Motor neuron (in vitro differentiated cells): ENCODE results near the gene ATF1. TPM values are rescaled to one million over a fixed set of nuclear protein-coding genes. Genes with fewer than 3 reads are reported as not detected.
A peak's percentile ranks its signal among the peaks of the same experiment; 100 is the strongest.
"Not testable (repeated sequence)": the region's sequence is repeated elsewhere in the genome, so short reads cannot be mapped to it uniquely, and the experiment has no call there.

Experiments used
- ATAC-seq, 8 experiments: fragments of 200-7000 bp; cut with Tn5 transposase; replicated peaks in 6 of 8; 2 replicates each; pipeline ENCODE4 v1.8.0; 2021; ENCODE audit warnings: mild to moderate bottlenecking in 8 of 8, moderate library complexity in 8 of 8
- H3K27ac ChIP-seq, 2 donors: fragments of 250-450 bp; sonication (Bioruptor Pico); 2 replicates each; pipeline ENCODE4 v1.9.0; 2021; ENCODE audit warnings: antibody characterized with exemption in 2 of 2, mild to moderate bottlenecking in 2 of 2, moderate library complexity in 1 of 2
- H3K4me1 ChIP-seq, 2 donors: fragments of 250-450 bp; sonication (Bioruptor Pico); replicated peaks in 1 of 2; 2 replicates each; pipeline ENCODE4 v1.6.1; 2021; ENCODE audit warnings: antibody characterized with exemption in 2 of 2, mild to moderate bottlenecking in 2 of 2, moderate library complexity in 1 of 2
- H3K4me3 ChIP-seq, 5 donors: fragments of 250-450 bp; sonication (Bioruptor Pico); 2 replicates each; pipeline ENCODE4 v1.9.0; 2021; ENCODE audit warnings: antibody characterized with exemption in 5 of 5, mild to moderate bottlenecking in 5 of 5, moderate library complexity in 4 of 5
- WGBS, 10 experiments: fragments of 450-650 bp; shearing (Covaris generic); methylation state at CpG; one replicate each; pipeline ENCODE4 v1.0.0; 2022; 5-methylcytosine and 5-hydroxymethylcytosine counted together
- in situ Hi-C, 9 experiments: fragments of 400-800 bp; cut with MboI; loops; one replicate each; pipeline ENCODE4 v1.15.0; 2021; ENCODE audit warnings: low sequenced_read_pairs in 9 of 9, low pct_unique_long_range_greater_than_20kb in 2 of 9; ENCODE audit not compliant: unreplicated experiment in 9 of 9
- total RNA-seq, 8 experiments: library from RNA; unstranded; fragments of 300-600 nt; gene quantifications; 2 replicates each; pipeline versions ENCODE4 v1.2.3 to v1.2.4, GENCODE V29; 2022

ATF1 gene
- total RNA-seq, 8 experiments from 2014 or later, result 8.4 to 24.3 (median 15.0) TPM

DNA sequence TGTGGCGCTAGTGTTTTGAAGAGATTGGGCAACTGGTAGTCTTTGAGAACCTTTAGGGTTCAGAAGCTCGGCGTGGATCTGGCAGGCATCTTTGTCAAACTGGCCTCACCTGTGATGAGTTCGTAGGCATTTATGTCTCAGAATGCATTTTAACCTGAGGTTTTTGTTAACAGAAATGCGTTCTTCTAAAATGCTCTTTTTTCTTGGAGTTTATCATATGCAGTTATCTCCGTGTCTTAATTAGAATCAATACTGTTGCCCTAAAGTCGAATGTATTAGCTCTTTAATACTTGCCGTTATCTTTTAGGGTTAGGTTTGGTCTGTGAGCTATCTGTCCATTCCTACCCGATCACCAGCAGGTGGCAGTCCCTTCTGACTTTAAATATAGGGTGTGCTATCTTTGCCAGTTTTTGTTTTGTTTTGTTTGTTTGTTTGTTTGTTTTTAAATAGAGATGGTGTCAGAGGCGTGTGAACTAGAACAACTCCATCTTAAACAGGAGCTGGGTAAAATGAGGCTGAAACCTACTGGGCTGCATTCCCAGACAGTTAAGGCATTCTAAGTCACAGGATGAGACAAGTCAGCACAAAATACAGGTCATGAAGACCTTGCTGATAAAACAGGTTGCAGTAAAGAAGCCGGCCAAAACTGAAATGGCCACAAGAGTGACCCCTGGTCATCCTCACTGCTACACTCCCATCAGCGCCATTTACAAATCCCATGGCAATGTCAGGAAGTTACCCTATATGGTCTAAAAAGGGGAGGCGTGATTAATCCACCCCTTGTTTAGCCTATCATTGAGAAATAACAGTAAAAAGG lies 1.4 kb downstream of the ATF1 start:
- H3K27ac ChIP-seq, result peak overlapping the region; percentile 99
- H3K4me1 ChIP-seq, result peaks cover 9 to 14% of the 10 kb centered on the region in 2 donors
- peak overlapping the region; percentile 75 to 96 (median 95) for H3K4me3 ChIP-seq
- ATAC-seq, result peak in 2 of 8 experiments; percentile 10 to 16
- in situ Hi-C loops, result loop anchor here in 1 of 9 experiments (25.0 kb wide), 1 partner anchor 222 kb away; no protein-coding TSS in a partner anchor
- 0 to 43% (median 9%) methylated on average over 2 to 11 of the region's 13 CpGs for WGBS, 10 experiments

DNA sequence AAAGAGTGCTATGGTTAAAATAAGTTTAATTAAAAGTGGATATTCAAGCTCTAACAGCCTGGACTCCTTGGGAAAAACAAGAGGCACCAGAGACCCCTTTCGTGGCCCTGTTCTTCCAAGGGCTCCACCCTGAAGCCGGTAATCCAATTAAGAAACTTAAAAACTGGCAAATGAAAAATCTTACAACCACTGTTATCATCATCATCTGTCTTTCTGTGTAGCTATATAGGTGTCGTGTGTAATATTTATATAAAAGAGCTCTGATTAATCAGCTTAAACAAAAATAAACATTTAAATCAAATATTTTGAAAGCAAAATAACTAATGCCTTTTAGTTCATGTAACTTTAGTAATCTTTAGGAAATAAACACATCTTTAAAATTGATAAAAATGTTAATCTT lies 4.5 kb downstream of the ATF1 start:
- in situ Hi-C loops, result loop anchor here in 1 of 9 experiments (25.0 kb wide), 1 partner anchor 219 kb away; no protein-coding TSS in a partner anchor
- H3K4me3 ChIP-seq, result no peak overlapping the region
- ATAC-seq, result no peak
- peaks cover 8 to 9% of the 10 kb centered on the region in 2 donors for H3K4me1 ChIP-seq
- WGBS, 10 experiments, result 50 to 100% (median 86%) methylated on average over 1 to 3 of the region's 3 CpGs; no CpG with 5 or more reads in 1 of the 10 experiments
- H3K27ac ChIP-seq, result no peak overlapping the region

DNA sequence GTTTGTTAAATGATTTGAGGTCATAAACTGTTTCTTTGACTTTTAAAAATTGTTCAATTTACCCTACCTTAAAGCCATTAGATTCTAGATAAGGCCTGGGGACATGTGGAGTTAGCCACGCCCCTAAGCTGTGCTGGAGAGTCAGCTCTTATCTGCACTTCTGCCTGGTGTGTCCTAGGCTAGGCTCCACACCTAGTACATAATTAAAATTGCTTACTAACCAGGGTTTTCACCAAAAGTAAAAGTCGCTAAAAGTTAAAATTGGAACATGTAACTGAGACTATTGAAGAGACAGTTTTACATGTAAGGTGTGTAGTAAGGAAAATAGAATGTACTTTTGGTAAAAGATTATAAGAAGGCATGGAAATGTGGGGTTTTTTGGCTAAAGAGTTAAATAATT lies 4.9 kb downstream of the ATF1 start:
- H3K4me1 ChIP-seq, H3K27ac ChIP-seq, ATAC-seq, H3K4me3 ChIP-seq: not testable (repeated sequence)
- in situ Hi-C loops, result loop anchor here in 1 of 9 experiments (25.0 kb wide), 1 partner anchor 218 kb away; no protein-coding TSS in a partner anchor
- 50 to 100% (median 100%) methylated on average over 1 to 2 of the region's 2 CpGs; no CpG with 5 or more reads in 5 of the 10 experiments for WGBS, 10 experiments

DNA sequence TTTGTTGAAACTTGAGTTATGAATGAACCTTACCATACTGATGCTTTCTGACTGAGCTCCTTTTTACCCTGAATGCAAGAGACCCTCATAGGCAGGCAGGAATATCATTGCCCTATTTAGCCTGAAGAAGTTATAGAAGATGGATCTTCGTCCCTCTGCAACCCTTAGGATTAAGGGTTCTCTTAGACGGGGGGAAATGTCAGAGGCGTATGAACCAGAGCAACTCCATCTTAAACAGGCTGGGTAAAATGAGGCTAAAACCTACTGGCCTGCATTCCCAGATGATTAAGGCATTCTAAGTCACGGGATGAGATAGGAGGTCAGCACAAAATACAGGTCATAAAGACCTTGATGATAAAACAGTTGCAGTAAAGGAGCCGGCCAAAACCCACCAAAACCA lies 7.5 kb downstream of the ATF1 start:
- Histone ChIP-seq H3K27ac (no peak overlapping the region), H3K4me1 (no peaks in the 10 kb centered on the region), H3K4me3 (no peak overlapping the region)
- 83 to 100% (median 98%) methylated on average over 1 to 4 of the region's 5 CpGs; no CpG with 5 or more reads in 3 of the 10 experiments for WGBS, 10 experiments
- ATAC-seq, result no peak
- in situ Hi-C loops, result loop anchor here in 1 of 9 experiments (25.0 kb wide), 1 partner anchor 216 kb away; no protein-coding TSS in a partner anchor

DNA sequence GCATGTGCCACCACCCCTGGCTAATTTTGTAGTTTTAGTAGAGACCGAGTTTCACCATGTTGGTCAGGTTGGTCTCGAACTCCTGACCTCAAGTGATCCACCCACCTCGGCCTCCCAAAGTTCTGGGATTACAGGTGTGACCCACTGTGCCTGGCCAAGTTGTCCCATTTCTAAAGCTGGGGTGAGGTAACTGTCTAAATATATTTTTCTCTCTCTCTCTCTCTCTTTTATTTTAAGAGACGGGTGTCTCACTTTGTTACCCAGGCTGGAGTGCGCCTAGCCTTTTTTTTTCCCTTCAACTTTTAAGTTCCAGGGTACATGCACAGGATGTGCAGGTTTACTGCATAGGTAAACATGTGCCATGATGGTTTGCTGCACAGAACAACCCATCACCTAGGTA lies 8.6 kb downstream of the ATF1 start:
- no peak for ATAC-seq
- no peak overlapping the region for H3K27ac ChIP-seq
- H3K4me1 ChIP-seq, result no peaks in the 10 kb centered on the region
- in situ Hi-C loops, result loop anchor here in 1 of 9 experiments (25.0 kb wide), 1 partner anchor 215 kb away; no protein-coding TSS in a partner anchor
- no peak overlapping the region for H3K4me3 ChIP-seq
- 70 to 100% (median 100%) methylated on average over 1 to 5 of the region's 5 CpGs; no CpG with 5 or more reads in 4 of the 10 experiments for WGBS, 10 experiments

DNA sequence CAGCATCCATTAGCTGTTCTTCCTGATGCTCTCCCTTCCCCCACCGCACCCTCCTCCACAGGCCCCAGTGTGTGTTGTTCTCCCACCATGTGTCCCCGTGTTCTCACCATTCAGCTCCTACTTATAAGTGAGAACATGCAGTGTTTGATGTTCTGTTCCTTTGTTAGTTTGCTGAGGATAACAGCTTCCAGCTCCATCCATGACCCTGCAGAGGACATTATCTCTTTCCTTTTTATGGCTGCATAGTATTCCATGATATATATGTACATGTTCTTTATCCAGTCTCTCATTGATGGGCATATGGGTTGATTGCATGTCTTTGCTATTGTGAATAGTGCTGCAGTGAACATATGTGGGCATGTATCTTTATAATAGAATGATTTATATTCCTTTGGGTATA lies 9.0 kb downstream of the ATF1 start:
- in situ Hi-C loops, result loop anchor here in 1 of 9 experiments (25.0 kb wide), 1 partner anchor 214 kb away; no protein-coding TSS in a partner anchor
- H3K27ac ChIP-seq, result no peak overlapping the region
- ATAC-seq, result no peak
- H3K4me1 ChIP-seq, result no peaks in the 10 kb centered on the region
- no peak overlapping the region for H3K4me3 ChIP-seq
- WGBS, 10 experiments, result 95 to 100% (median 100%) methylated on average over 1 to 2 of the region's 2 CpGs; no CpG with 5 or more reads in 3 of the 10 experiments

DNA sequence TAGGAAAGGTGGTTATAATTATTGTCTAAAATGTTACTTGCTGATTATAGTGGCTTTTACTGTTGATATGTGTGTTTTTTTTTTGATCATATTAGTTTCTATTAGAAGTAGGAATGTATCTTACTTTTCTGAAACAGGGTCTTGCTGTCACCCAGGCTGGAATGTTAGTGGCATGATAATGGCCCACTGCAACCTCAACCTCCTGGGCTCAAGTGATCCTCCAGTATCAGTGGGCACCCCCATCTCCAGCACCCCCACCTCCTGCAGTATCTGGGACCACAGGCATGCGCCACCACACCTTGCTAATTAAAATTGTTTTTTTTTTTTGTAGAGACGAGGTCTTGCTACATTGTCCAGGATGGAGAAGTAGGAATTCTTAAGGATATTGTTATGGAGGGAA lies 11.3 kb downstream of the ATF1 start:
- H3K4me1 ChIP-seq, result no peaks in the 10 kb centered on the region
- ATAC-seq, result no peak
- no peak overlapping the region for H3K4me3 ChIP-seq
- H3K27ac ChIP-seq, result no peak overlapping the region
- 67 to 100% (median 96%) methylated on average over 1 to 2 of the region's 2 CpGs; no CpG with 5 or more reads in 3 of the 10 experiments for WGBS, 10 experiments
- in situ Hi-C loops, result no loop called here

DNA sequence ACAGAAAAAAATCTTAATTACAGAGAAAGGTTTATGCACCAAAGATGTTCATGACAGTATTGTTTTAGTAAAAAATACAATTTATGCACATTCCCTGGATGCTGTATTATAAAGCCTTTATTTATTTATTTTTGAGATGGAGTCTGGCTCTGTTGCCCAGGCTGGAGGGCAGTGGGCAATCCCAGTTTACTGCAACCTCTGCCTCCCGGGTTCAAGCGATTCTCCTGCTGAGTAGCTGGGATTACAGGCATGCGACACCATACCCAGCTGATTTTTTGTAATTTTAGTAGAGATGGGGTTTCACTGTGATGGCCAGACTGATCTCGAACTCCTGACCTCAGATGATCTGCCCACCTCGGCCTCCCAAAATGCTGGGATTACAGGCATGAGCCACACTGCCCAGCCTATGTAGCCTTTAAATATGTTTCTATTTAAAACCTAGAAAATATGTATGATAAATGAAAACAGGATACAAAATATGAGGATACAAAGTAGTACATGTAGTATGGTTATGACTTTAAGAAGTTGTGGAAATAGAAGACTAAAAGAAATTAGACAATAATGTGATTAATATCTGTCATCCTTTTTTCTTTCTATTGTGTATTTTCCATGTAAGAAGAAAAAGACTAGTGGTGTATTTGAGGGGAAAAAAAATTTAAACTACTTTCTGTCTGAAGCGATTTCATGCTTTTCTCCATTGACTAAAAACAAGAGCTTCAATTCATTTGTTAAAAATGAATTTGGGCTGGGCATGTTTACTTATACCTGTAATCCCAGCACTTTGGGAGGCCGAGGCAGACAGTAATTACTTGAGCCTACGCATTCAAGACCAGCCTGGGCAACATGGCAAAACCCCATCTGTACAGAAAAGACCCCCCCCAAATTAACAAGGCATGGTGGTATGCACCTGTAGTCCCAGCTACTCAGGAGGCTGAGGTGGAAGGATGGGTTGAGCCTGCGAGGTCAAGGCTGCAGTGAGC lies 13.1 kb downstream of the ATF1 start:
- in situ Hi-C loops, result no loop called here
- no peak for ATAC-seq
- WGBS, 10 experiments, result 79 to 100% (median 93%) methylated on average over 1 to 9 of the region's 9 CpGs
- no peaks in the 10 kb centered on the region for H3K4me1 ChIP-seq
- H3K27ac ChIP-seq, result no peak overlapping the region
- H3K4me3 ChIP-seq, result no peak overlapping the region

DNA sequence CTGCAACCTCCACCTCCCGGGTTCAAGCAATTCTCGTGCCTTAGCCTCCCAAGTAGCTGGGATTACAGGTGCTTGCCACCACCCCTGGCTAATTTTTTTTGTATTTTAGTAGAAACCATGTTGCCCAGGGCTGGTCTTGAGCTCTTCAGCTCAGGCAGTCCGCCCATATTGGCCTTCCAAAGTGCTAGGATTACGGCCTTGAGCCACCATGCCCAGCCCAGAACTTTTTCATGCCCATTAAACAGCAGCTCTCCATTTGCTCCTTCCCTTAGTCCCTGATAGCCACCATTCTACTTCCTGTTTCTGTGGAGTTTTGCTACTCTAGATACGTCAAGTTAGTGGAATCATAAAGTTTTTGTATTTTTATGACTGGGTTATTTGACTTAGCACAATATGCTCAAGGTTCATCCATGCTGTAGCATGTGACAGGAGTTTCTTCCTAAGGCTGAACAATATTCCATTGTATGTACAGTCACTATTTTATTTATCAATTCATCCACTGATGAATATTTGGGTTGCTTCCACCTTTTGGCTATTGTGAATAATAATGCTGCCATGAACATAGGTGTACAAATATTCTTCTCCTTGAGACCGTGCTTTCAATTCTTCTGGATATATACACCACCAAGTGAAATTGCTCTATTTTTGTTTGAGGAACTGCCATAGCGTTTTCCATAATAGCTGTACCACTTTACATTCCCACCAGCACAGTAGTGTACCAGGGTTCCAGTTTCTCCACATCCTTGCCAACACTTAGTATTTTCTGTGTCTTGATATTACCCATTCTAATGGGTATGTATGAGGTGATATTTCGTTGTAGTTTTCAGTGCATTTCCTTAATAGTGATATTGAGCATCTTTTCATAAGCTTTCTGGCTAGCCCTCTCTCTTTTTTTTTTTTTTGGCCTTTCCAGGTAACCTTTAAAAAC lies 15.0 kb downstream of the ATF1 start:
- 80 to 100% (median 93%) methylated on average over 4 to 8 of the region's 8 CpGs; no CpG with 5 or more reads in 1 of the 10 experiments for WGBS, 10 experiments
- no peak for ATAC-seq
- in situ Hi-C loops, result no loop called here

DNA sequence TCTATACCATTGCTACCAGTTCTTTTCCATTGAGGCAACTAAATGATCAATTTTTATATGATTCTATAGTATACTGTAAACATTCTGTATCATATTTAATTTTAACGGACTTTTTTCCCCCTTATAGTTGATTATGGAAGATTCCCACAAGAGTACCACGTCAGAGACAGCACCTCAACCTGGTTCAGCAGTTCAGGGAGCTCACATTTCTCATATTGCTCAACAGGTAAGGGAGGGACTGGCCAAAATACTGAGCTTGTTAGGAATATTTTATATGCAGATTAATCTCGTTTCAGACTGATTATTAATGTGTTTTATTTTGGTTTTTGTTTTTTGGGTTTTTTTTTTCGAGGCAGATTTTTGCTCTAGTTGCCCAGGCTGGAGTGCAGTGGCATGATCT lies 16.1 kb downstream of the ATF1 start:
- in situ Hi-C loops, result no loop called here
- ATAC-seq, result no peak
- 73 to 100% (median 86%) methylated on average over 1 to 4 of the region's 4 CpGs; no CpG with 5 or more reads in 2 of the 10 experiments for WGBS, 10 experiments

More for the DNA sequence above, 15.0 kb downstream of the ATF1 start:
- H3K4me1 ChIP-seq, result no peaks in the 10 kb centered on the region
- no peak overlapping the region for H3K4me3 ChIP-seq
- H3K27ac ChIP-seq, result no peak overlapping the region

DNA sequence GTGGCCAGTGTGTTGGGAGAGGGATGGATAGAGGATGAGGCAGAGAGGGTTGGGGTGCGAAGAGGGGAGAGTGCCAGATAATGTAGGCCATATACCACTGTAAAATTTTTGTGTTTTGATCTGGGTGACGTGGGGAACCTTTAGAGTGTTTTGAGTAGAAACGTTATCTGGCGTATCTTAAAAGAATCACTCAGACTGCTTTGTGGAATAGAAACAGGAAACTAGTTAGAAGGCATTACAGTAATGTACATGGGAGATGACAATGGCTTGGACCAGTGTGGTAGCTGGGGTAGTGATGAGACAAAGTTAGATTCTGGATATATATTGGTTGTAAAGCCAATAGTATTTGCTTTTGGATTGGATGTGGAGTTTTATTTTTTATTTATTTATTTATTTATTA lies 20.6 kb downstream of the ATF1 start:
- ATAC-seq, result no peak
- 78 to 100% (median 100%) methylated on average over 1 to 4 of the region's 4 CpGs; no CpG with 5 or more reads in 3 of the 10 experiments for WGBS, 10 experiments
- Histone ChIP-seq H3K4me3 (no peak overlapping the region), H3K4me1 (no peaks in the 10 kb centered on the region), H3K27ac (no peak overlapping the region)
- in situ Hi-C loops, result no loop called here

More for the DNA sequence above, 16.1 kb downstream of the ATF1 start:
- no peak overlapping the region for H3K27ac ChIP-seq
- H3K4me3 ChIP-seq, result no peak overlapping the region
- H3K4me1 ChIP-seq, result no peaks in the 10 kb centered on the region
